Natural killer cell (primary cell): ENCODE data around the gene SLC9A4. TPM values are rescaled to one million over a fixed set of nuclear protein-coding genes. Genes with fewer than 3 reads are reported as not detected.

Experiments
- ATAC-seq, 3 donors: fragments of 150-1000 bp in 2 of 3; fragments of 200-7000 bp in 1 of 3; cut with Tn5 transposase; 1 replicate in 1 of 3; 2 replicates in 2 of 3; pipeline ENCODE4 v1.10.0; 2021; ENCODE audit warnings: mild to moderate bottlenecking in 2 of 3, moderate library complexity in 2 of 3
- DNase-seq, 2 donors: peaks; one replicate each; pipeline versions ENCODE4 v3.0.0 to v3.0.0-alpha.2; 2013 to 2021; ENCODE audit warnings: mixed read lengths in 1 of 2
- H3K27ac ChIP-seq: one replicate; pipeline ENCODE4 v1.5.1; 2013; ENCODE audit warnings: mild to moderate bottlenecking, low read length
- H3K27me3 ChIP-seq: one replicate; pipeline ENCODE4 v1.6.1; 2013; ENCODE audit warnings: low read length; ENCODE audit not compliant: control insufficient read depth, insufficient read depth
- H3K36me3 ChIP-seq: one replicate; pipeline ENCODE4 v1.6.1; 2013; ENCODE audit warnings: low read length; ENCODE audit not compliant: control insufficient read depth, insufficient read depth
- H3K4me1 ChIP-seq: one replicate; pipeline ENCODE4 v1.6.1; 2013; ENCODE audit warnings: low read length; ENCODE audit not compliant: control insufficient read depth, insufficient read depth
- H3K4me3 ChIP-seq: one replicate; pipeline ENCODE4 v1.5.1; 2013; ENCODE audit warnings: low read length
- H3K9me3 ChIP-seq: one replicate; pipeline ENCODE4 v1.6.1; 2013; ENCODE audit warnings: low read length; ENCODE audit not compliant: control insufficient read depth, insufficient read depth
- H3K27ac Mint-ChIP-seq, 2 donors: one replicate each; pipeline ENCODE4 v1.8.0; 2022; ENCODE audit warnings: mild to moderate bottlenecking in 2 of 2, mixed read lengths in 2 of 2, moderate library complexity in 1 of 2
- H3K27me3 Mint-ChIP-seq, 2 donors: one replicate each; pipeline ENCODE4 v1.8.0; 2022; ENCODE audit warnings: low read depth in 2 of 2, mixed read lengths in 2 of 2
- H3K36me3 Mint-ChIP-seq: one replicate; pipeline ENCODE4 v1.8.0; 2022; ENCODE audit warnings: mixed read lengths
- H3K4me1 Mint-ChIP-seq, 2 donors: one replicate each; pipeline ENCODE4 v1.8.0; 2022; ENCODE audit warnings: mixed read lengths in 2 of 2
- H3K4me3 Mint-ChIP-seq: one replicate; pipeline ENCODE4 v1.8.0; 2022; ENCODE audit warnings: mild to moderate bottlenecking, moderate library complexity, mixed read lengths
- H3K9me3 Mint-ChIP-seq, 2 donors: one replicate each; pipeline ENCODE4 v1.8.0; 2022; ENCODE audit warnings: mixed read lengths in 2 of 2
- CTCF ChIP-seq: fragments of 200-600 bp; IDR thresholded peaks from one replicate; pipeline ENCODE4 v1.8.0; 2022; ENCODE audit warnings: antibody characterized with exemption
- WGBS: methylation state at CpG from one replicate; pipeline ENCODE4 v1.1.7; 2013; ENCODE audit warnings: missing lambda C conversion rate; ENCODE audit not compliant: insufficient coverage; 5-methylcytosine and 5-hydroxymethylcytosine counted together
- intact Hi-C: fragments of 100-400 bp; cut with micrococcal nuclease; formaldehyde crosslinking; loops from one replicate; pipeline ENCODE4 v1.14.2; 2022
- total RNA-seq, 4 donors: library from RNA; stranded (reverse); fragments of 120-200 nt in 1 of 4; gene quantifications; one replicate each; pipeline versions ENCODE4 v1.2.3 to v1.2.4, GENCODE V29; 2013 to 2022

Gene SLC9A4
- total RNA-seq, 3 donors from 2014 or later (not counting 1 experiment from before 2014, with no cell fraction given): 0.19 to 0.38 TPM; not detected in 1

- intact Hi-C loops: no loop called here
These were observed 14.1 kb downstream of the SLC9A4 start for GRCh38 chr2:102486941-102487702.

GRCh38 chr2:102487761-102488462 lies 14.9 kb downstream of the SLC9A4 start:
- no peaks in the 10 kb centered on the region for H3K27me3 Mint-ChIP-seq
- no peak overlapping the region for H3K4me3 Mint-ChIP-seq
- DNase-seq (no peak), ATAC-seq (no peak)
- H3K9me3 ChIP-seq: no peaks in the 10 kb centered on the region
- no peaks in the 10 kb centered on the region for H3K27me3 ChIP-seq
- no peak overlapping the region for H3K4me3 ChIP-seq
- WGBS: 61% methylated on average over 7 of the region's 8 CpGs
- peaks cover 33% of the 10 kb centered on the region for H3K4me1 ChIP-seq
- H3K27ac ChIP-seq: no peak overlapping the region
- TF ChIP-seq CTCF: no peak
- peaks cover 4% of the 10 kb centered on the region for H3K36me3 Mint-ChIP-seq
- no peak overlapping the region for H3K27ac Mint-ChIP-seq
- peaks cover 49 to 51% of the 10 kb centered on the region in 2 donors for H3K4me1 Mint-ChIP-seq
- no peaks in the 10 kb centered on the region for H3K9me3 Mint-ChIP-seq
- no peaks in the 10 kb centered on the region for H3K36me3 ChIP-seq
- intact Hi-C loops: no loop called here

More at GRCh38 chr2:102486941-102487702, 14.1 kb downstream of the SLC9A4 start:
- H3K9me3 ChIP-seq: no peaks in the 10 kb centered on the region
- H3K4me1 ChIP-seq: peaks cover 33% of the 10 kb centered on the region
- H3K4me1 Mint-ChIP-seq: peaks cover 44 to 51% of the 10 kb centered on the region in 2 donors
- TF ChIP-seq CTCF: no peak
- H3K27ac Mint-ChIP-seq: peak overlapping the region in 1 of 2 donors; percentile 58
- no peaks in the 10 kb centered on the region for H3K27me3 ChIP-seq
- no peaks in the 10 kb centered on the region for H3K9me3 Mint-ChIP-seq
- no peak overlapping the region for H3K4me3 Mint-ChIP-seq
- no peaks in the 10 kb centered on the region for H3K36me3 Mint-ChIP-seq
- no peak overlapping the region for H3K27ac ChIP-seq
- DNase-seq: no peak
- WGBS: 56% methylated on average over 1 of the region's 1 CpG
- no peak for ATAC-seq
- no peak overlapping the region for H3K4me3 ChIP-seq
- no peaks in the 10 kb centered on the region for H3K36me3 ChIP-seq
- no peaks in the 10 kb centered on the region for H3K27me3 Mint-ChIP-seq

GRCh38 chr2:102489646-102490045 lies 16.6 kb downstream of the SLC9A4 start:
- peak; percentile 68 to 91 (median 79) for ATAC-seq
- H3K27ac Mint-ChIP-seq: peak overlapping the region; percentile 82 to 87

More at GRCh38 chr2:102489646-102490045, 16.6 kb downstream of the SLC9A4 start:
- no peaks in the 10 kb centered on the region for H3K9me3 ChIP-seq
- H3K4me3 ChIP-seq: no peak overlapping the region
- DNase-seq: peak in 1 of 2 donors; percentile 23
- Mint-ChIP-seq H3K36me3 (peaks cover 16% of the 10 kb centered on the region), H3K4me1 (peaks cover 51% of the 10 kb centered on the region in 2 donors), H3K4me3 (peak overlapping the region; percentile 80), H3K9me3 (no peaks in the 10 kb centered on the region), H3K27me3 (peaks cover 0 to 3% of the 10 kb centered on the region in 2 donors)
- WGBS: 82% methylated on average over 1 of the region's 1 CpG
- no peaks in the 10 kb centered on the region for H3K27me3 ChIP-seq
- H3K4me1 ChIP-seq: peaks cover 33% of the 10 kb centered on the region
- no peaks in the 10 kb centered on the region for H3K36me3 ChIP-seq
- H3K27ac ChIP-seq: no peak overlapping the region
- no peak for TF ChIP-seq CTCF
- intact Hi-C loops: no loop called here
